Daoy (cell line): ENCODE results near the gene TMEM125. TPM values are rescaled to one million over a fixed set of nuclear protein-coding genes. Genes with fewer than 3 reads are reported as not detected.

Experiments
- DNase-seq: peaks from one replicate; pipeline ENCODE4 v3.0.0-alpha.2; 2015; ENCODE audit warnings: low read depth
- total RNA-seq: library from RNA; depleted of rRNA; stranded (reverse); fragments of >200 nt; shearing (Covaris generic); gene quantifications from 2 replicates; pipeline ENCODE4 v1.2.3, GENCODE V29; 2014; rRNA removed

The TMEM125 gene
- total RNA-seq, 1 experiment from 2014 or later, result not detected

- DNase-seq, result no peak
Measured at GRCh38 chr1:43312212-43312623, 42.4 kb downstream of the TMEM125 start.

- no peak for DNase-seq
Measured at GRCh38 chr1:43312663-43313515, 43.1 kb downstream of the TMEM125 start.

- no peak for DNase-seq
Measured at GRCh38 chr1:43313771-43314170, 44.0 kb downstream of the TMEM125 start.

GRCh38 chr1:43314233-43314632, 44.5 kb downstream of the TMEM125 start:
- DNase-seq, result no peak

GRCh38 chr1:43315481-43315880, 45.7 kb downstream of the TMEM125 start:
- DNase-seq, result no peak

- DNase-seq, result no peak
Measured at GRCh38 chr1:43315963-43316737, 46.4 kb downstream of the TMEM125 start.

GRCh38 chr1:43316738-43317520, 47.1 kb downstream of the TMEM125 start:
- no peak for DNase-seq

- no peak for DNase-seq
Measured at GRCh38 chr1:43317817-43318471, 48.2 kb downstream of the TMEM125 start.

GRCh38 chr1:43318831-43319230, 49.0 kb downstream of the TMEM125 start:
- DNase-seq, result no peak

GRCh38 chr1:43319288-43319687, 49.5 kb downstream of the TMEM125 start:
- DNase-seq, result no peak

GRCh38 chr1:43319766-43320165, 50.0 kb downstream of the TMEM125 start:
- DNase-seq, result no peak

GRCh38 chr1:43321331-43321891, 51.6 kb downstream of the TMEM125 start:
- no peak for DNase-seq

- no peak for DNase-seq
Measured at GRCh38 chr1:43322506-43322905, 52.7 kb downstream of the TMEM125 start.

Other genes starting within 250 kb of the TMEM125 start
- 464 and 610 TPM in 2 replicates for gene EBNA1BP2, start 97.7 kb upstream of the TMEM125 start, total RNA-seq
- 0.51 TPM in 1 of 2 replicates, not detected in the other for gene CFAP57, start 97.7 kb upstream of the TMEM125 start, total RNA-seq
- not detected in 2 replicates for gene C1orf210, start 15.6 kb downstream of the TMEM125 start, total RNA-seq
- 37.1 and 50.3 TPM in 2 replicates for gene TIE1, start 31.0 kb downstream of the TMEM125 start, total RNA-seq
- gene MPL, start 67.8 kb downstream of the TMEM125 start, total RNA-seq, result 0.06 and 0.11 TPM in 2 replicates
- 331 and 356 TPM in 2 replicates for gene CDC20, start 89.0 kb downstream of the TMEM125 start, total RNA-seq
- 42.6 and 59.0 TPM in 2 replicates for gene ELOVL1, start 98.0 kb downstream of the TMEM125 start, total RNA-seq
- gene MED8, start 119.8 kb downstream of the TMEM125 start, total RNA-seq, result 95.8 and 101 TPM in 2 replicates
- gene SZT2, start 119.9 kb downstream of the TMEM125 start, total RNA-seq, result 10.6 and 16.7 TPM in 2 replicates
- gene HYI, start 183.9 kb downstream of the TMEM125 start, total RNA-seq, result 30.3 and 38.7 TPM in 2 replicates